GM13976 (cell line): ENCODE results near the gene RAD21L1.
"Not testable (repeated sequence)": the region's sequence is repeated elsewhere in the genome, so short reads cannot be mapped to it uniquely, and the experiment has no call there.

ENCODE experiments used
- DNase-seq: peaks from one replicate; pipeline ENCODE4 v3.0.0; 2012; ENCODE audit warnings: low spot score
- CTCF ChIP-seq: IDR thresholded peaks from 2 replicates; pipeline ENCODE4 v1.5.1; 2012; ENCODE audit warnings: borderline replicate concordance, mild to moderate bottlenecking; ENCODE audit not compliant: insufficient read depth; ENCODE audit errors: extremely low read depth, missing control alignments, control extremely low read depth
- in situ Hi-C: fragments of 300-500 bp; cut with MboI; formaldehyde crosslinking; loops from one replicate; pipeline ENCODE4 v1.12.0; 2022; ENCODE audit warnings: low sequenced_read_pairs, mixed read lengths, inconsistent platforms; ENCODE audit not compliant: unreplicated experiment

The RAD21L1 gene

GRCh38 chr20:1209447-1210387, 16.1 kb upstream of the RAD21L1 start:
- in situ Hi-C loops, result no loop called here
- no peak for TF ChIP-seq CTCF

GRCh38 chr20:1210501-1210900, 15.3 kb upstream of the RAD21L1 start:
- in situ Hi-C loops, result no loop called here

More at GRCh38 chr20:1209447-1210387, 16.1 kb upstream of the RAD21L1 start:
- DNase-seq, result no peak

GRCh38 chr20:1212023-1212422, 13.8 kb upstream of the RAD21L1 start:
- no peak for TF ChIP-seq CTCF
- no peak for DNase-seq
- in situ Hi-C loops, result no loop called here

More at GRCh38 chr20:1210501-1210900, 15.3 kb upstream of the RAD21L1 start:
- DNase-seq, result no peak
- TF ChIP-seq CTCF, result no peak

- in situ Hi-C loops, result no loop called here
- peak; percentile 67 for DNase-seq
- TF ChIP-seq CTCF, result peak; percentile 86
Observed at GRCh38 chr20:1212607-1213396, 13.0 kb upstream of the RAD21L1 start.

GRCh38 chr20:1214838-1215261, 11.0 kb upstream of the RAD21L1 start:
- no peak for DNase-seq
- in situ Hi-C loops, result no loop called here
- no peak for TF ChIP-seq CTCF

- no peak for TF ChIP-seq CTCF
- in situ Hi-C loops, result no loop called here
- DNase-seq, result no peak
Observed at GRCh38 chr20:1215386-1216170, 10.3 kb upstream of the RAD21L1 start.

- DNase-seq, in situ Hi-C loops: not testable (repeated sequence)
Observed at GRCh38 chr20:1216527-1217427, 9.1 kb upstream of the RAD21L1 start.

GRCh38 chr20:1222750-1223149, 3.1 kb upstream of the RAD21L1 start:
- in situ Hi-C loops, DNase-seq: not testable (repeated sequence)
